Ramos (cell line): ENCODE results near the gene PCGF1.

ENCODE experiments used
- in situ Hi-C: fragments of 300-500 bp; cut with MboI; formaldehyde crosslinking; loops from one replicate; pipeline ENCODE4 v1.14.3; 2022; ENCODE audit warnings: low sequenced_read_pairs; ENCODE audit not compliant: unreplicated experiment

PCGF1 gene

DNA sequence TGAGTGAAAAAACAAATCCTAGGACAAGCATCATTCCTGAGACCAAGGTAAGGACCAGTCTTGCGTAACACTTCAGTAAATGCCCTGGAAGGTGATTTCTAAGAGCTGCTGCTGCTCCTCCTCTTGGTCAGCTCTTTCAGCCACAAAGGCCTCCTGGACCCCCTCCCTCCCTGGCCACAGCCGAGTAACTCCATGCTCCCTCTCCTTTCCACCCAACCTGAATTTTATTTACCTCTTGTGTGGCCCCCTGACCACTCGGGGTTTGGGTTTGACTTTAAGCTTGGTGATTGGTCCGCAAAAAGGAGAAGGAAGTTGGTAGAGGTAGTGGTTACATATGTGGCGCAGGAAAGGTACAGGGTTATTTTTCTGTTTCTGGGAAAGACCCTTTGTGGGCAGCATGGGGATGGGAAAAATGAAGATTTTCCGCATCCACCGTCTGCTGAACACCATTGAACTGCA is 31.4 kb upstream of the PCGF1 start:
- in situ Hi-C loops, result no loop called here

- in situ Hi-C loops, result no loop called here
Measured at GRCh38 chr2:74537140-74537539, 29.6 kb upstream of the PCGF1 start.

- in situ Hi-C loops, result no loop called here
Measured at GRCh38 chr2:74536166-74536950, 28.9 kb upstream of the PCGF1 start.

DNA sequence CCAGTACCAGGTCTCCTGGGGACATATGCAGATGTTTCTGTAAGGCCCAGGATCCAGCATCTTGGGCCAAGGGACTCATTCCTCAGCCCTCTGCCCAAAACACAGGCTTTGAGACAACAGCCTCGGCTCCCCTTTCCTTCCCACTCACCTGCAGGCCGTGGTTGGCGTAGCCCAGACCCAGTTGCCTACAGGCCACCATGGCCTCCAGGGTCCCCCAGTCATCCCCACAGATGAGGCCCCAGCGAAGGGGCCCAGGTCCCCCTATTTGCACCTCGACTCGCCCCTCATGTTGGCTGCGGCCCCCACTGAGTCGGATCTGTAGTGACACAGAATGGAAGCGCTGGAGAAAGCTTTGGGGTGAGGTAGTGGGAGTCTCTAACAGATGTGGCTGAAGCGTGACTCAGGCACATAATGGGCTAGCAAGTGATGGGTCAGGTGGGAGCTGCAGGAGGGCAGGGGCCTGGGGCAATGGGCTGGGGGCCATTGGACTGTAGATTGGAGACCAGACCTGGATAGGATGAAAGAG is 28.0 kb upstream of the PCGF1 start:
- in situ Hi-C loops, result no loop called here

DNA sequence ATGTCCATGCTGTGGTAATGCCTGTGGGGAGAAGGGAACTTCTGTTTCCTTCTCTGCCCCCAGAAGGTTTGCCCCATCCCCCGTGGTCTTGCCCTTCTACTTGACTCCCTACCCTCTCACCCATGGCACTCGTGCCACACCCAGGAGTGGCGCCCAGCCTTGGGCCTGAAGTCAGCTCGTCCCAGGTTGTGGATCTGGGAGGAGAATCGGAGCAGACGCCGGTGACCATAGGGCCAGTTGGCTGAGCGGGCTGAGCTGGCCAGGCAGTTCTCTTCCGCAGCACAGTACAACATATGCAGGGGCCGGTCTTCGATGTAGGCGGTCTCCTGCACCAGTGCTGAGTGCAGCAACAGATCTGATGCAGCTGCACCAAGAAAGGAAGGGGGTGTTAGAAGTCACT is 26.9 kb upstream of the PCGF1 start:
- in situ Hi-C loops, result no loop called here

- in situ Hi-C loops, result no loop called here
Measured at GRCh38 chr2:74533464-74533863, 26.0 kb upstream of the PCGF1 start.

- in situ Hi-C loops, result no loop called here
Measured at GRCh38 chr2:74532222-74532621, 24.7 kb upstream of the PCGF1 start.

DNA sequence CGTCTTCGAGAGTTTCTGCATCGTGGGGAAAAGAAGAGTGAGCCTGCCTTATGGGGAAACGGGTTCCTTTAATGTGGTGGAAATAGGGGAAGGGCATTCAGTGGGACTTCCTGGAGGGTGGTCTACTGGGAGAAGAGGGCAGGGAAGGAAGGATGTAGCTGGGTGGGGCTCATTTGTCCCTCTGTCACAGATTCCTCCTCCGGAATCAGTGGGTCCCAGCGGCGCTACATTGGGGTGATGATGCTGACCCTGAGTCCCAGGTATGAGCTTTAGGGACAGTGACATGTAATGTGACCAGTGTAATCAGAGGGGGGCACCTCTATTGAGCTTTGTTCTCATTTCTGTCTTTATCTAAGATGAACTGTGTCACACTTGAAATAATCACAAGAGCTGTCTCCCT is 24.2 kb upstream of the PCGF1 start:
- in situ Hi-C loops, result no loop called here

DNA sequence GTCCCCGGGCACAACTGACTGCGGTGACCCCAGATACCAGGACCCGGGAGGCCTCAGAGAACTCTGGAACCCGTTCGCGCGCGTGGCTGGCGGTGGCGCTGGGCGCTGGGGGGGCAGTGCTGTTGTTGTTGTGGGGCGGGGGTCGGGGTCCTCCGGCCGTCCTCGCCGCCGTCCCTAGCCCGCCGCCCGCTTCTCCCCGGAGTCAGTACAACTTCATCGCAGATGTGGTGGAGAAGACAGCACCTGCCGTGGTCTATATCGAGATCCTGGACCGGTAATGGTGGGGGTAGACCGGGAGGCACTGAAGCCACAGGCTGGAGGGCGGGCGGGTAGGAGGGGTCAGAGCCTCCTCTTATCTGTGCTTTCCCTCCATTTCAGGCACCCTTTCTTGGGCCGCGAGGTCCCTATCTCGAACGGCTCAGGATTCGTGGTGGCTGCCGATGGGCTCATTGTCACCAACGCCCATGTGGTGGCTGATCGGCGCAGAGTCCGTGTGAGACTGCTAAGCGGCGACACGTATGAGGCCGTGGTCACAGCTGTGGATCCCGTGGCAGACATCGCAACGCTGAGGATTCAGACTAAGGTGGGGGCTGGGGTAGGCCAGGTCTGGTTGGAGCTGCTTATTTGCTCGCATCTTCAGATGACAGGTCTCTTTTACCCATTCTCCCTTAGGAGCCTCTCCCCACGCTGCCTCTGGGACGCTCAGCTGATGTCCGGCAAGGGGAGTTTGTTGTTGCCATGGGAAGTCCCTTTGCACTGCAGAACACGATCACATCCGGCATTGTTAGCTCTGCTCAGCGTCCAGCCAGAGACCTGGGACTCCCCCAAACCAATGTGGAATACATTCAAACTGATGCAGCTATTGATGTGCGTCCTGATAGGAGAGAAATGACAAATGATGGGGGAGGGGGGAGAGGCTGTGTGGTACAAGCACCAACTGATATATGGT is 23.0 kb upstream of the PCGF1 start:
- in situ Hi-C loops, result no loop called here

DNA sequence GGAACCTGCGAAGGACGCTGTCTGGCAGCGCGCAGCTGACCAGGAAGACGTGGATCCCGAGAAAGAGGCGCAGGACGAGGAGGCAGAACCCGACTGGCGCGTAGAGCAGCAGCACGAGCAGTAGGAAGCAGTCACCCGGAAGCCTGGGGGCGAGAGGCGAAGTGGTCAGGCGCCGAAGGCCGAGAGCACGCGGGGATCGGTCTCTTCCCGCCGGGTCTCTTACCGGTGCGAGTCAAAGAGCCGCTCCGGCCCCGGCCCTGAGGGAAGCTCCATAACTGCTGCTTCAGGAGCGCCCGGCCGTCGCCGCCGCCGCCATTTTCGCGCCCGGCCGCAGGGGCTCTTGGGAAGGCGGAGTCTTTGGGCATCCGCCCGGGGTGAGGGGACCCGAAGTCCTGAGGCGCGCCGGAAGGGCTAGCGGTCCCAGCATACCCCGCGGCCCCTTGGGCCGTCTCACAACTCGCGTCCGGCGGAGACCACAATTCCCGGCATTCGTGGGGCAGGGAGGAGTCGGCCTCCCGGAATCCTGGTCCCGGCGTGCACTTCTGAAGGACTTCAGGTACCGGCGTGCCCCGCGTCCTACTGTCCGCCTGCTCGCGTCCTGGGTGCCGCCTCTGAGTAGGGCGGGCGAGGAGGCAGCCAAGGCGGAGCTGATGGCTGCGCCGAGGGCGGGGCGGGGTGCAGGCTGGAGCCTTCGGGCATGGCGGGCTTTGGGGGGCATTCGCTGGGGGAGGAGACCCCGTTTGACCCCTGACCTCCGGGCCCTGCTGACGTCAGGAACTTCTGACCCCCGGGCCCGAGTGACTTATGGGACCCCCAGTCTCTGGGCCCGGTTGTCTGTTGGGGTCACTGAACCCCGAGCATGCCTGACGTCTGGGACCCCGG is 22.1 kb upstream of the PCGF1 start, which contains the start of the genes AUP1 and HTRA2:
AUP1 (minus strand) TSS at position 350 of the 882 bp plus-strand sequence; CDS start at position 273, 77 bp downstream.
HTRA2 (plus strand) TSS at position 577 of the 882 bp plus-strand sequence; CDS start at position 651, 74 bp downstream.
- in situ Hi-C loops, result no loop called here

GRCh38 chr2:74528600-74529356 is 21.3 kb upstream of the PCGF1 start:
- in situ Hi-C loops, result no loop called here

GRCh38 chr2:74527741-74528140 is 20.2 kb upstream of the PCGF1 start:
- in situ Hi-C loops, result no loop called here

- in situ Hi-C loops, result no loop called here
Measured at GRCh38 chr2:74526649-74527230, 19.2 kb upstream of the PCGF1 start.

GRCh38 chr2:74525717-74526648 is 18.5 kb upstream of the PCGF1 start, which contains the start of gene DQX1:
Gene DQX1 (minus strand): TSS chr2:74526231. CDS start chr2:74525729, 502 bp downstream.
- in situ Hi-C loops, result no loop called here

- in situ Hi-C loops, result no loop called here
Measured at GRCh38 chr2:74524955-74525716, 17.6 kb upstream of the PCGF1 start.

DNA sequence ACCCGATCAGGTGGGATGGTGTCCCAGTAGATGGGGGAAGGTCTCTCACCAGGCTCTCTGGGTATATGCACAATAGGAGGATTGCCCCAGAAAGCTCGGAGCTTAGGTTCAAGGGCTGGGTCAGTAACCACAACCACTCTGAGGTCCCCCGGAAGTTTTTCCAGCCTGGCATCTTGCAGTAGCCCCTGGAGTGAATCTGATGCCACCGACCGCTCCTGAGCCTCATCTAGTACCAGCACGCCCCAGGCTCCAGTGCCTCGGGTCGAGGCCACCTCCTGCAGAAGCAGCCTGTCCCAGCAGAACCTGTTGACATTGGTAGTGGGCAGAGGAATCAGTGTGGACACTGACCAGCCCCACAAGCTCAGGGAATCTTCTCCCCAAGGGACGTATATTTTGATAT is 16.5 kb upstream of the PCGF1 start:
- in situ Hi-C loops, result no loop called here

DNA sequence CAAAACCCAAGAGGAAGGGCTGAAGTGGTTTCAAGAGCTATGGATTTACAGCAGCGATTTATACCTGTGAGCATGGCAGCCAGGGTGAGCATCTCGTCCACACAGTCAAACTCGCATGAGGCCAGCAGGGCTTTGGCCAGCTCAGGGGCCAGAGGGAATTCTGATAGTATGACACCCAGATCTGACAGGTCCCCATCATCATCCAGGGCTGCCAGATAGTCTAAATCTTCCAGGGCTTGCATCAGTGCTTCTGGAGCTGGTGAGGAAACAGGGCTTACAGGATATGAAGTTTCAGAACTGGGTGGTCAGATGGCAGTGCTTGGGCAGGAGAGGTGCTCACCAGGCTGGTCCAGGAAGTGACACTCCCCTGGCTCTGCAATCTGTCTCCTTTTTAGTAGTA is 15.0 kb upstream of the PCGF1 start:
- in situ Hi-C loops, result no loop called here
